Right lobe of liver (tissue), 4 donors: ENCODE results near the gene TMEM147.

Source experiments
- CTCF ChIP-seq, 4 donors: fragments of 200-600 bp in 3 of 4; fragments of 450-650 bp in 1 of 4; IDR thresholded peaks; one replicate each; pipeline versions ENCODE4 v1.5.1 to v1.8.0; 2016 to 2022; ENCODE audit warnings: antibody characterized with exemption in 4 of 4, mild to moderate bottlenecking in 2 of 4
- POLR2A ChIP-seq: fragments of 450-650 bp; IDR thresholded peaks from one replicate; pipeline ENCODE4 v1.6.1; 2017; ENCODE audit warnings: antibody characterized with exemption, mild to moderate bottlenecking
- donor health status: DM: no; HTN: no; CAD: no.
- donor health status: DM: no; HTN: no; CAD: no.
- donor health status: DM: no; HTN: yes; CAD: no.

DNA sequence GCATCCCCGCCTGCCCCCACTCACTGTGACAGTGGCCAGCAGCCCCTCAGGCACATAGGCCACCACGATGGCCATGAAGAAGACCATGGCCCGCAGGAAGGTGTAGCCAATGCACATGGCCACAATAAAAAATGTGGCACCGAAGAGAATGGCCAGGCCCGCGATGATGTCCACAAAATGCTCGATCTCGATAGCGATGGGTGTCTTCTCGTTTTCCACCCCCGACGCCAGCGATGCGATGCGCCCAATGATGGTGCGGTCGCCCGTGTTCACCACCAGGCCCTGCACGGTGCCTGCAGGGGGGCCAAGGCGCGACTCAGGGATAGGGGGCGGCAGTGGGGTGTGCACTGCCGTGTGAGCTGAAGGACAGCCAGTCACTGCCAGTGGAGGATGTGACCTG, 14.4 kb downstream of the TMEM147 start:
- no peak for TF ChIP-seq CTCF (IDR thresholded peaks at IDR 0.05)
- TF ChIP-seq POLR2A: no peak
